ENCODE results near the gene AP2A2. TPM values are rescaled to one million over a fixed set of nuclear protein-coding genes. Genes with fewer than 3 reads are reported as not detected.
"Not testable (repeated sequence)": the region's sequence is repeated elsewhere in the genome, so short reads cannot be mapped to it uniquely, and the experiment has no call there.

AP2A2 gene
- total RNA-seq, 1 donor from 2014 or later, result 42.6 TPM

GRCh38 chr11:965206-965775, 39.6 kb downstream of the AP2A2 start:
- intact Hi-C loops (cut with micrococcal nuclease), result no loop called here
- ATAC-seq (no peak), DNase-seq (peak; percentile 12)

- intact Hi-C loops (cut with micrococcal nuclease), result no loop called here
- ATAC-seq (peak; percentile 33), DNase-seq (peak; percentile 51)
Observed at GRCh38 chr11:967995-968751, 42.5 kb downstream of the AP2A2 start.

GRCh38 chr11:968822-969221, 43.2 kb downstream of the AP2A2 start:
- ATAC-seq, result no peak
- intact Hi-C loops (cut with micrococcal nuclease), result no loop called here
- no peak for DNase-seq

GRCh38 chr11:969651-970205, 44.1 kb downstream of the AP2A2 start:
- no peak for ATAC-seq
- intact Hi-C loops (cut with micrococcal nuclease), result no loop called here
- no peak for DNase-seq

GRCh38 chr11:970319-970871, 44.7 kb downstream of the AP2A2 start:
- ATAC-seq, result no peak
- intact Hi-C loops (cut with micrococcal nuclease), result no loop called here
- DNase-seq, result no peak

- ATAC-seq, result no peak
- intact Hi-C loops (cut with micrococcal nuclease), result no loop called here
- DNase-seq, result no peak
Observed at GRCh38 chr11:971092-971690, 45.5 kb downstream of the AP2A2 start.

GRCh38 chr11:971731-972365, 46.2 kb downstream of the AP2A2 start:
- DNase-seq (no peak), ATAC-seq (no peak)
- intact Hi-C loops (cut with micrococcal nuclease), result no loop called here

- intact Hi-C loops (cut with micrococcal nuclease), result no loop called here
- no peak for DNase-seq
- ATAC-seq, result no peak
Observed at GRCh38 chr11:972523-973211, 47.0 kb downstream of the AP2A2 start.

GRCh38 chr11:973237-973636, 47.6 kb downstream of the AP2A2 start:
- DNase-seq (no peak), ATAC-seq (no peak)
- intact Hi-C loops (cut with micrococcal nuclease), result no loop called here

- intact Hi-C loops (cut with micrococcal nuclease), result not testable (repeated sequence)
Observed at GRCh38 chr11:975376-975775, 49.7 kb downstream of the AP2A2 start.

GRCh38 chr11:975827-976226, 50.2 kb downstream of the AP2A2 start:
- DNase-seq (no peak), ATAC-seq (no peak)
- intact Hi-C loops (cut with micrococcal nuclease), result no loop called here

More at GRCh38 chr11:975376-975775, 49.7 kb downstream of the AP2A2 start:
- ATAC-seq, DNase-seq: not testable (repeated sequence)

GRCh38 chr11:976431-977160, 50.9 kb downstream of the AP2A2 start:
- ATAC-seq (peak; percentile 36), DNase-seq (no peak)
- intact Hi-C loops (cut with micrococcal nuclease), result no loop called here

- intact Hi-C loops (cut with micrococcal nuclease), result no loop called here
- DNase-seq (no peak), ATAC-seq (peak; percentile 25)
Observed at GRCh38 chr11:977830-978720, 52.4 kb downstream of the AP2A2 start.

GRCh38 chr11:978781-979180, 53.1 kb downstream of the AP2A2 start:
- no peak for ATAC-seq
- DNase-seq, result no peak
- intact Hi-C loops (cut with micrococcal nuclease), result no loop called here

GRCh38 chr11:980438-981357, 55.0 kb downstream of the AP2A2 start:
- intact Hi-C loops (cut with micrococcal nuclease), result no loop called here
- ATAC-seq, result no peak
- no peak for DNase-seq

GRCh38 chr11:981764-982163, 56.1 kb downstream of the AP2A2 start:
- intact Hi-C loops (cut with micrococcal nuclease), result no loop called here
- ATAC-seq, result no peak
- no peak for DNase-seq
